HG03558 (cell line): ENCODE data around the gene PSORS1C2.
A peak's percentile ranks its signal among the peaks of the same experiment; 100 is the strongest.
"Not testable (repeated sequence)": the region's sequence is repeated elsewhere in the genome, so short reads cannot be mapped to it uniquely, and the experiment has no call there.

Source experiments
- ATAC-seq: cut with Tn5 transposase; IDR thresholded peaks from one replicate; pipeline ENCODE4 v1.9.1; 2021; ENCODE audit warnings: moderate number of reproducible peaks; ENCODE audit not compliant: unreplicated experiment; ENCODE audit errors: extremely low read depth

Gene PSORS1C2

DNA sequence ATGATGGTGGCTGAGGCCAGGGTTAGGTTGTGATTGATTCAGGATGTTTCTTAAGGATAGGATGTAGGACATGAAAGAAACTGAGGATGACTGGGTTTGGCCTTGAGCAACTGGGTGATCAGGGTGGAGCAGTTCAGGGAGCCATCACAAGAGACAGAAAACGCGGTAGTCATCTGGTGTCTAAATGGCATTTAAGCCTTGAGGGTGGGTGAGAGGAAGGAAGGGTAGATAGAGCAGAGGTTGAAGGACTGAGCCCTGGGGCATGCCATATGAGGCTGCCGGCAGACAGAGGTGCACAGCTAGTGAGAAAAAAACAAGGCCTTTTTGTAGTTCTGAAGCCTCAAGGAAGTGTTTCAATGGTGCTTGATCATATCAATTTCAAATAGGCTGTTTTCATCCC lies 29.7 kb upstream of the PSORS1C2 start:
- no peak for ATAC-seq

DNA sequence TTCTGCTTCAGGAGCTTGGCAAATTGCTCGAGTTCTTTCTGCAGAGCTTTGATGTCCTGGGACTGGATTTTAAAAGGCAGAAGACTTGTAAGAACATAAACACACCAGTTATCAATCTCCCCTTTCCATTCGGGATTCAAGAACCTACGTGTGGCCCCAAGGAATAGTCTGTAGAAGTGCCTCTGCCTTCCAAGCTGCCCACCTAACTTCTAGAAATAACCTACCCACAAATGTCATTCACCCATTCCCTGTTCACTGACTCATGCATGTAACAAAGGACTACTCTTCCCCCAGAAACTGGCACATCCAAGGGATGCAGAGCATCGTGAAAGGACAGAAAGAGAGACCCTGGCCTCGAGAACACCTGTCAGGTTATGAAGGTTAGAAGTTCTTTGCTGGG lies 27.1 kb upstream of the PSORS1C2 start:
- ATAC-seq, result no peak

DNA sequence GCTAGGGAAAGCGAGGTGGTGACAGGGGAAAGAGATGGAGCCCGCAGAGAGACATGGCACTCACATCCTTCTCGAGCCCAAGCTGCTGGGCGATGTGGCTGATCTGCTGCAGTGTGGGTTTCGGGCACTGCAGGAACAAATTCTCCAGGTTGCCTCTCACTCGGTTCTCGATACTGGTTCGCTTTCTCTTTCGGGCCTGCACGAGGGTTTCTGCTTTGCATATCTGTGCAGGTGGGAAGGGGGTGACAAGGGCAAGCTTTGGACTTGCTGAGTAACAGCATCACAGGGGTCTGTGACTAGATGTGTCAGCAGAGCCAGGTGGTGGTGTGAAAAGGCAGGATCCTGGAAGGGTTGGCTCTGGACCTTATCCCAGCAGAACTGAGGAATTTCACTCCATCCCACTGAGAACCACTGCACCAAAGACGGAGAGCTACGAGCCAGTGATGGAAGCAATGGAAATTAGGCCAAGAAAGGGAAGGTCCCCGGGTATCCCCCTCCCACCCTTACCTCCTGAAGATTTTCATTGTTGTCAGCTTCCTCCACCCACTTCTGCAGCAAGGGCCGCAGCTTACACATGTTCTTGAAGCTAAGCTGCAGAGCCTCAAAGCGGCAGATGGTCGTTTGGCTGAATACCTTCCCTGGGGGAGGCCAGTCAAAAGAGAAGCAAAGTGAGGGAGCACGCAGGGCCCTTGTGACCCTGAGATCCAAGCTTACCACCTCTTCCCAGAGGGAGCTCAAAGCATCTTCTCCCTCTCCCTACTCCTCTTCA lies 26.4 kb upstream of the PSORS1C2 start:
- ATAC-seq, result not testable (repeated sequence)

DNA sequence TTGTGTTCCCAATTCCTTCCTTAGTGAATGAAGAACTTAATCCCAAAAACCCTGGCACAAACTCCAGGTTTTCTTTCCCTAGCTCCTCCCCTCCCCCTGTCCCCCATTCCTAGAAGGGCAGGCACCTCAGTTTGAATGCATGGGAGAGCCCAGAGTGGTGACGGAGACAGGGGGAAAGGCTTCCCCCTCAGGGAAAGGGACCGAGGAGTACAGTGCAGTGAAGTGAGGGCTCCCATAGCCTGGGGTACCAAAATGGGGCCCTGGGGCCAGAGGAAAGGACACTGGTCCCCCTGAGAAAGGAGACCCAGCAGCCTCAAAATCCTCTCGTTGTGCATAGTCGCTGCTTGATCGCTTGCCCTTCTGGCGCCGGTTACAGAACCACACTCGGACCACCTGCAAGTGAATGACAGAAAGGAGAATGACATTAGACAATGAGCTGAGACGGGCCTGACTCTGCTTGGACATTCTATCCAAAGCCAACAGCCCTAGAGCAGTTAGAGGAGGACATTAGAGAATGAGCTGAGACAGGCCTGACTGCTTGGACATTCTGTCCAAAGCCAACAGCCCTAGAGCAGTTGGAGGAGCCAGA lies 25.7 kb upstream of the PSORS1C2 start:
- ATAC-seq, result not testable (repeated sequence)

DNA sequence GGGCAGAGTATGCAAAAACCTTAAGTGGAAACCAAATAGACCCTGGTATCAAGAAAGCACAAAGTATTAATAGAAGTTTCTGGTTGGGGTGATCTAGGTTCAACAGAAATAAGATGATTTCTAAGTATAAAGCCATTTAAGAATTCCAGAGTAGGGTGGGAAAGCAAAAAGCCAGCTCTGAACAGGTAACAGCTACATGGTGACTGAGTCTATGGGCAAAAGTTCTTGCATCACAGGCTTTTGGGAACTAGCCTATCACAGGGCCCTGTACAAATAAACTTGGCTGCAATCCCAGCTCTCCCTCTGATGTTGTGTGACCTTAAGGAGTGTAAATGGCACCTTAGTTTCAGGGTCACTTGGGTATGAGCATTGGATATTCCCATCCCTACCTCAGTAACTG lies 25.1 kb upstream of the PSORS1C2 start:
- no peak for ATAC-seq

DNA sequence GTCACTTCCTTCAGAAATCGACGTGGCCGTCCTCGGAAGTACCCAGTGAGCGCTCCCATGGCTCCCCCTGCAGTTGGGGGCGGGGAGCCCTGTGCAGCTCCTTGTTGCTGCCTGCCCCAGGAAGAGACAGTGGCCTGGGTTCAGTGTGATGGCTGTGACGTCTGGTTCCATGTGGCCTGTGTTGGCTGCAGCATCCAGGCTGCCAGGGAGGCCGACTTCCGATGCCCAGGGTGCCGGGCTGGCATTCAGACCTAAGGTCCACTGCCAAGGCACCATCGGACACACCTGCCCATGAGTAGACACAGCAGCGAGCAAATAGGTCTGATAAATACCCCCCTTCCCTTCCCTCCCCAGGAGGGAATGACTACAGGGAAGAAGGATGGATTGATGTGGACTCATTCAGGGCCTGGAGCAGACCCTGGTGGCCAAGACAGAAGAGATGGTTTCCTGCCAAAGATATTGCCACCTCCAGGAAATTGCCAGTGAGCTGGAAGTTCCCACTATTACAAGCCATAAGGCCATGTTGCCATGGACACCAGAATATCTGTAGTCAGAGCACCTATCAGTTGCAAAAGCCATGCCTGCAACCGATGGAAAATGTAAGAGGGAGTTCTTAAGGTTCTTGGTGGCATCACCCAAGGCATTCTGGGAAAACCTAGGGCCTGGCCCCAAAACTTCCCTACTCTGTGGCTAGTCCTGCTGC lies 23.7 kb upstream of the PSORS1C2 start:
- ATAC-seq, result no peak

DNA sequence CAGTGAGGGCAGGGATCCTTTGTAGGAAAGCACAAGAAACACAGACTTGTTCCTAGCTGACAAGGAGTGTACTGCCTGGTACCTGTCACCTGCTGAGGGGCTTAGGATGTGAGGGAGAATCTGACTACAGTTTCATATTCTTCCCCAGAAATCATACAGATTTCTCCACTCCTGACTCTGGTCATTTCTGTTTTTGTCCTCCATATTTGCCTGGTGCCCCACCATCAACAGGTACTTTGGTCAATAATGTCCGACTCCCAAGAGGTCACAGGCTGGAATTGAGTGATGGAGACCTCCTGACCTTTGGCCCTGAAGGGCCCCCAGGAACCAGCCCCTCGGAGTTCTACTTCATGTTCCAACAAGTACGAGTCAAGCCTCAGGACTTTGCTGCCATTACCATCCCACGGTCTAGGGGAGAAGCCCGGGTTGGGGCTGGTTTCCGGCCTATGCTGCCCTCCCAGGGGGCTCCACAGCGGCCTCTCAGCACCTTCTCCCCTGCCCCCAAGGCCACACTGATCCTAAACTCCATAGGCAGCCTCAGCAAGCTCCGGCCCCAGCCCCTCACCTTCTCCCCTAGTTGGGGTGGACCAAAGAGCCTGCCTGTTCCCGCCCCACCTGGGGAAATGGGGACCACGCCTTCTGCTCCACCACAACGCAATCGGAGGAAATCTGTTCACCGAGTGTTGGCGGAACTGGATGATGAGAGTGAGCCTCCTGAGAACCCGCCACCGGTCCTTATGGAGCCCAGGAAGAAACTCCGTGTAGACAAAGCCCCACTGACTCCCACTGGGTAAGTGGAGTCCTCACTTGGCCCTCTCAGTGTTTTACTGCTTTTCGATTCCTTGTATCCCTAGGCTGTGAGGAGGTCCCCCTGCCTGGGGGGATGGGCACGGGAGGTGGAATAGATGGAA lies 22.6 kb upstream of the PSORS1C2 start:
- ATAC-seq, result no peak

DNA sequence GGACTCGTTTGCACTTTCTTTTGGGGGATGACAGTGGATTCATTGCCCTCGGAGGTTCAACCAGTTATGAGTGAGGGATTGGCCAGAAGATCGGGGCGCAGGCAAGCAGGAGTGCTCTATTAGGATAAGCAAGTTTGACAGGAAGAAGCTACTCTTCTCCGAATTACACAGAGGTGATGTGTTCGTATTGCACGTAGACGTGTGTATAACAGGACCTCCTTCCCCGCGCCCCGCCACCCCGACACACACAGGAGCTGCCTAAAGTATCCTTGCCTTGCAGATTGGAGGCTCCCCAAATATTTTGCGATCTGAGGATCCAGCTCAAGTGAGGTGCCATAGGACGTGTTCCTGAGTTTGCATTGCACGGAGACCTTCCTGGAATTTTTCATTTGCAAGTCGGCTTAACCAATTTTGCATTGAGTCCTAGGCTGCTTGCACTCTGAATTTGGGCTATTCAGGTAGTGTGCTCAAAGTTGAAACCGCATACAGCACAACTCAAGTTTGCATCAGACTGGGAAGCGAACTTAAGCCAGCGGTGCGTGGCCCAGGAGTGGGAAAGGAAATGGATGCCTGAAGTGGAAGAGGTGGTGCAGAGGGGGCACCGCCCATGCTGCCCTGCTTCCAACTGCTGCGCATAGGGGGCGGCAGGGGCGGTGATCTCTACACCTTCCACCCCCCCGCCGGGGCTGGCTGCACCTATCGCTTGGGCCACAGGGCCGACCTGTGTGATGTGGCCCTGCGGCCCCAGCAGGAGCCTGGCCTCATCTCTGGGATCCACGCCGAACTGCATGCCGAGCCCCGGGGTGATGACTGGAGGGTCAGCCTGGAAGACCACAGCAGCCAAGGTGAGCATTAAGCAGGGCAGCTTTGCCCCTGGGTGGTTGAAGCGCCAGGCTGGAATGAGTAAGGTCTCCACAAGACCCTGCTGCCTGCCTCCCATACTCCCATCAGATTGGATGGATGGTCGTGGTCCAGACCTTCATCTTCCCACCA lies 20.3 kb upstream of the PSORS1C2 start:
- no peak for ATAC-seq

DNA sequence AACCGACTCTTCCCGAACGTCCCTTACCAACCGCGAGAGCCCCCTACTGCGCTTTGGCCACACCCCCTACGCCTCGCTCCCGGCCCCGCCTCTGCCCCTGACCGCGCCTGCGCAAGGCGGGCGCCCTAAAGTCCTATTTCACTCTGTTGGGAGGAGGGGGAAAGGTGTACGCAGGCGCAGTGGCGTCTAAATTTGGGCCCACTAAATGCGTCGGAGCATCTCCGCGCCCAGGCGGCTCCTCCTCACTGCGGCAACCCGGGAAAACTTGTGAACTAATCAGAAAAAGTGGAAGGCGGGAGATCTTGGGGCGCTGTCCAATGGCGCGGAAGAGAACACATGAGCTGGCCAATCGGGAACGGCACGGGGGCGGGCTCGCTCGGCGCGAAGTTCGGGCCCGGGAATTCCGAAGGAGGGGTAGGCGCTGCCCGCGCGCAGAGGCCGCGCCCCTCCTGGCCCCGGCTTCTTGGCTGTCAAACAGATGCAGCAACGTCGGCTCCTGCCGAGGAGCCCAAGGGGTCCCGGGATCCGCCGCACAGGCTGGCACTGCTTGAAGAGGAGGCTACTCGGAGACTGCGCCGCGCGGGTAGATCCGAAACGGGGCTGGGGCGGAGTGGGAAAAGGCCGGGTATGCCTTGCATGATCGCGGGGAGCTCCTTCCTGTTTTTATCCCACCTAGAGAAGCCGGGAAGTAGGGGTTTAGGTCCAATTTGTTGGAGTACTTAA lies 19.4 kb upstream of the PSORS1C2 start, which contains the start of gene TCF19:
Gene TCF19 (plus strand): TSS at position 450 of the 723 bp plus-strand sequence. CDS start 881 bp downstream, outside the sequence.
- ATAC-seq, result peak; percentile 45

DNA sequence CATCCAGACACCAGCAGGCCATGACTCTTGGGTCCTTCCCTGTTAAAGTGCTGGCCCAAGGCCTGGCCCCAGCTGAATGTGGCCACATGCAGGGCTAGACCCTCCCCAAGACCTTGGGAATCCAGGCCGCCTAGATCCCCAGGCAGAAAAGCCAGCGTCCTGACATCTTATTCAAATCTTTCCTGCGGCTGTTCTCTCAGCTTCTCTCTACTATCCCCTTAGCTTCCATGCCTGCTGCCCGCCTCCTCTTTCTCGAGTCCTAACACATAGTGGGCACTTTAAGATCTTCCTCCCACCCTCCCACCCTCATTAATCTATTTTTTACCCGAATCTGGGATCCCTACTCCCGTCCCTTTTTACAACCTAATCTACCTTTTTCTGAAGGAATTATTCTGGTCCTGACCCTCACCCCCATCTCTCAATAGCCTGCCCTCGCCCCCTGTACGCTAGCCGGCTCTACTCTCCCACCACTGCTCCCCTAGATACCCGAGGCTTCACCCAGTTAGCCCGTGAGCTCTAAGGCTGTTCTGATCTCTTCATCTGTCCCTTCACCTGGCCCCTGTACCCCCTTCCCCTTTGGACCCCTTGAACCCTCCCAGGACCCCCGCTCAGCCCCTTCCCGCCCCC lies 18.8 kb upstream of the PSORS1C2 start, which contains the start of gene CCHCR1:
Gene CCHCR1 (minus strand): TSS at position 290 of the 627 bp plus-strand sequence. CDS start 202 bp downstream, at position 88.
- no peak for ATAC-seq

DNA sequence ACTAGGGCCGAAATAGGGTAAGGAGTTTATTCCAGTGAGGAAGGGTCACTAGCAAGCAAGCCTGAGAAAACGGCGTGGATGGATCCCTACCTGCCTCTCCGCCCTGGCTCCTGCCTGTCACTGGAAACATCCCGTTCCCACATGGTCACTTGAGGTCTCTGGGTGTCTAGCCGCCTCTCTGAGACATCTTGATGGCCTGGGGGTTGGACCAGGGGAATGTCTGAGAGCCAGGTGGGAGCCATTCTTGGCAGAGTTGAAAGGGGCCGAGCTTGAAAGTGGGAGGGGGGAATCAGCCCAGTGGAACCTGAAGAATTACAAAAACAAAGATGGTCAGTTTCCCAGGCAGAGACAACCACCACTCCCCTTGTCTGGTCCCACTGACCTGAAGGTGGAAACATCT lies 17.8 kb upstream of the PSORS1C2 start:
- ATAC-seq, result no peak

DNA sequence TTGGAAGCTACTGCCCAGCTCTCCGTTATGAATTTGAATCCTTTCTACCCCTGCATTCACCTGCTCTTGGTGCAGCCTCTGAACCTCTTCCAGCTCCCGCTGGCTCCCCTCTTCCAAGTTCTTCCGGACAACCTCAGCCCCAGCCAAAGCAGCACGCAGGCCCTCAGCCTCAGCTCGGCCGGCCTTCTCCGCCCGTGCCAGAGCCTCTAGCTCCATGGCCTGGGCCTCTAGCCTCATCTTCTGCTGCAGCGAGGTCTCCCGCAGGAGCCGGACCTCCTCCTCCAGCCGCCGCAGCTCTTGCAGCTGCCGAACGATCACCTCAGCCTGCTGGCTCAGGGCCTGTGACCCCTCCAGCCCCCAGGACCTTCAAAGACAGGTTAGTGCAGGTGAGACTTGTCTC lies 15.6 kb upstream of the PSORS1C2 start:
- no peak for ATAC-seq

DNA sequence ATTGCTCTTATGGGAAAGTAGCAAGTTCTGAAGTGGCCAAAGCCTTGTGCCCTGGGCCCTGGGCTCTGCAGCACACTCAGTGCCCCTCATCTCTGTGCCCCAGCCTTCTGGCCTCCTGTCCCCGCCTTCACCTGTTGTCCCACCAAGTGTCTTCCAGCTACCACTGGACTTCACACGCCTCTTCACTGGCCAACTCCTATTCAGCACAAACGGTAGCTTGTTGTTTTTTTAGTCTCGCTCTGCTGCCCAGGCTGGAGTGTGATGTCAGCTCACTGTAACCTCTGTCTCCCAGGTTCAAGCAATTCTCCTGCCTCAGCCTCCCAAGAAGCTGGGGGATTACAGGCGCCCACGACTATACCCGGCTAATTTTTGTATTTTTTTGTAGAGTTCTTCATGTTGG lies 13.9 kb upstream of the PSORS1C2 start:
- ATAC-seq, result no peak

DNA sequence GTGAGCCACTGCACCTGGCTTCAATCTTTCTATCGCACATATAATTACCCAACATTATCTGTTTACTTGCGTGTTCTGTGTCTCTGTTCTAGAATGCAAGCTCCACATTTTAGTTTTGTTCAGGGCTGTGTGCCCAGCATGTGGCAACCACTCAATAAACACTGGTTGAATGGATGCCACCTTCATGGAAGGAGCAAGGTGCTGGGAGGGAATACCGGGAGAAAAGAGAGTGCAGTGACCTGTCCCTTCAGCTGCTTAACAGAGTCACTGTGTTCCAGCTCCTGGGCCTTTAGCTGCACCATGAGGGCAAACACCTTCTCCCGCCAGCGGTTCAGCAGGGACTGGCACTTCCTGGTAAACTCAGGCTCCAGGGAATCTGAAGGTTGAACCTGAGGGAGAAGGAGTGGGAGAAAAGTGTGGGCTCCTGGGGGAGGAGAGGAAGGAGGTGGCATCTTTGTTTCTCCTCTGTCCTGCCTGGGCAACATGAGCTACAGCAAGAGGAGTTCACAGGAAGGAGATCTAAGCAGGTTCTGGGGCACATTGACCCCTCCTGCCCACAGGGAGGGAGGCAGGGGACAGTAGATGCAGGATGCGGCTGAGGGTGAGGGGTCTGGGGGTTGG lies 11.1 kb upstream of the PSORS1C2 start:
- ATAC-seq, result no peak

DNA sequence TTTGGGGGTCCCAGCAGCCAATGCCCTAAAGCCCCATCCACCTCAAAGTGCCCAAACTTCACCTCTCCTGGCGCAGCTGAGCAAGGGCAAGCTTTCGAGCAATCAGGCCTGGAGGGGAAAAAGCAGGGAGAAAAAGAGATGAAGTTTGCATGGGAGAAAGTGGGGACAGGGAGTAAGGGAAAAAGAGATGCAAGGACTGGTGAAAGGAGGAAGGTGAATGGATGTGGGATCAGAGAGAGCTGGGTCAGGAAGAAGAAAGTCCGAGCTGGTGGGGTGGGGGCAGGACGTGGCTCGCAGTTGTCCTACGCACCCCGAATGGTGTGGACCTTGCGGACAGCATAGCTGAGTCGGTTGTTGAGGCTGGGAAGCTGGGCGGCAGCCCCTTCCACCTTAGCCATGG lies 6.5 kb upstream of the PSORS1C2 start:
- no peak for ATAC-seq

DNA sequence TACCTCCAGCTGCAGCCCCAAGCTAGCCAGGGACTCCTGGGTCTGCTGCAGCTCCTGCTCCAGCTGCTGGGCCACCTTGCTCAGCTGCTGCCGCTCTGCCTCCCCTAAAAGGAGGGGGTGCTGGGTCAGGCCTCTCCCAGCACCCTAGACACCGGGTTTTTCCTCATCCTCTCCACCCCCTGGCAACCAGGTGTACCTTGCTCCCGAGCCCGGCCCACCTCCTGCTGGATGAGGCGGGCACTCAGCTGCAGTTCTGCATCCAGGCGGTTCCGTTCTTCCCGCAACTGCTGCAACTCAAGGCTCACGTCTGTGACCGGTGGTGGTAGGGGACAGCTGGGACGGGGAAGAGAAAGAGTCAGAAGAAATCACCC lies 6.1 kb upstream of the PSORS1C2 start:
- ATAC-seq, result no peak

DNA sequence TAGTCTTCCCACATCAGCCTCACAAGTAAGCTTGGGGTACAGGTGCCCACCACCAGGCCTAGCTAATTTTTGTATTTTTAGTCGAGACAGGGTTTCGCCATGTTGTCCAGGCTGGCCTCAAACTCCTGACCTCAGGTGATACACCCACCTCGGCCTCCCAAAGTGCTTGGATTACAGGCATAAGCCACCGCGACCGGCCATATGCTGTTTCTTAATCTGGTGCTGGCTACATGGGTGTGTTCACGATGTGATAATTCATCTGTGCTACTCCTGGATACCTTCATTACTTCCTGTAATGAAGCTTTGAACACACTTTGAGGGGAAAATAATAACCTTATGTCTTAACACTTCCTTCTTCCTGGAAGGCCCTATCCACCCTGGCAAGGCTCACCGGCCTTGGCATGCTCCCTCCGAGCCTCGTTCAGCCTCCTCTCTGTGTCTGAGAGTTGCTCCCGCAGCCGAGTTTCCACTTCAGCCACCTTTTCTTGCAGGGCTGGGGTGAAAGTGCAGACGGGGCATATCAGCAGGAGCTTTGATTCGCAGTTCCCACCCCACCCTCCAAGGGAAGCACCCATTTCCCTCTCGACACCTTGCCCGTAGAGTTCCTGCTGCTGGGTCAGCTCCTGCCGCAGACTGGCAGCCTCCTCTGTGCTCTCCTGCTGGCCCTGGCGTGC lies 5.6 kb upstream of the PSORS1C2 start:
- ATAC-seq, result no peak
